ENCODE data around the gene LARP6. TPM values are rescaled to one million over a fixed set of nuclear protein-coding genes. Genes with fewer than 3 reads are reported as not detected.

Gene LARP6
- total RNA-seq, result 21.0 and 37.9 TPM in 2 replicates

GRCh38 chr15:70853973-70854665 is at the start of gene LARP6:
Gene LARP6, minus strand, starts transcription at chr15:70854157. Its CDS starts 69 bp downstream, at chr15:70854088.

GRCh38 chr15:70892002-70892911 is 38.3 kb upstream of the LARP6 start, which contains the start of the genes LRRC49 and THAP10:
Gene LRRC49, plus strand, starts transcription at chr15:70892826. Its CDS starts 69 bp downstream, at chr15:70892895.
Gene THAP10, minus strand, starts transcription at chr15:70892433. Its CDS starts 161 bp downstream, at chr15:70892272.

Other genes starting within 250 kb of the LARP6 start
- 11.0 and 12.1 TPM in 2 replicates for gene UACA, start 90.6 kb downstream of the LARP6 start, total RNA-seq
- gene THAP10, start 38.3 kb upstream of the LARP6 start, total RNA-seq, result 4.2 and 7.2 TPM in 2 replicates
- 6.7 and 13.7 TPM in 2 replicates for gene LRRC49, start 38.7 kb upstream of the LARP6 start, total RNA-seq

Measured in hair follicular keratinocyte (primary cell).